GM19099 (cell line): ENCODE measurements around the gene NF2.

Experiments
- POLR2A ChIP-seq: IDR thresholded peaks from 3 replicates; pipeline ENCODE4 v1.6.1; 2011; ENCODE audit warnings: low read depth; ENCODE audit not compliant: insufficient read length; ENCODE audit errors: extremely low read depth

Gene NF2

GRCh38 chr22:29715705-29716104 lies 112.3 kb downstream of the NF2 start:
- TF ChIP-seq POLR2A, result no peak

- no peak for TF ChIP-seq POLR2A
Observed at GRCh38 chr22:29716814-29717545, 113.5 kb downstream of the NF2 start.

GRCh38 chr22:29717789-29718188 lies 114.4 kb downstream of the NF2 start:
- TF ChIP-seq POLR2A, result no peak

- no peak for TF ChIP-seq POLR2A
Observed at GRCh38 chr22:29718949-29719898, 115.8 kb downstream of the NF2 start.

- TF ChIP-seq POLR2A, result no peak
Observed at GRCh38 chr22:29719899-29720645, 116.6 kb downstream of the NF2 start, which contains the start of gene CABP7. Gene CABP7, plus strand, starts transcription at chr22:29720003. Its CDS starts 422 bp downstream, at chr22:29720425.

GRCh38 chr22:29720811-29721323 lies 117.4 kb downstream of the NF2 start:
- TF ChIP-seq POLR2A, result no peak

- no peak for TF ChIP-seq POLR2A
Observed at GRCh38 chr22:29722151-29722550, 118.7 kb downstream of the NF2 start.

- TF ChIP-seq POLR2A, result no peak
Observed at GRCh38 chr22:29722587-29722986, 119.2 kb downstream of the NF2 start.

GRCh38 chr22:29723766-29724165 lies 120.3 kb downstream of the NF2 start:
- no peak for TF ChIP-seq POLR2A

GRCh38 chr22:29724843-29725242 lies 121.4 kb downstream of the NF2 start:
- TF ChIP-seq POLR2A, result no peak

- no peak for TF ChIP-seq POLR2A
Observed at GRCh38 chr22:29726106-29726505, 122.7 kb downstream of the NF2 start.

GRCh38 chr22:29726512-29727130 lies 123.2 kb downstream of the NF2 start:
- no peak for TF ChIP-seq POLR2A

- no peak for TF ChIP-seq POLR2A
Observed at GRCh38 chr22:29727131-29727523, 123.7 kb downstream of the NF2 start.

- TF ChIP-seq POLR2A, result no peak
Observed at GRCh38 chr22:29729161-29729560, 125.7 kb downstream of the NF2 start.
